Measurements from ENCODE around the gene SUPT5H. TPM values are rescaled to one million over a fixed set of nuclear protein-coding genes. Genes with fewer than 3 reads are reported as not detected.

SUPT5H gene
- total RNA-seq, 1 experiment from 2014 or later = 158 TPM

DNA sequence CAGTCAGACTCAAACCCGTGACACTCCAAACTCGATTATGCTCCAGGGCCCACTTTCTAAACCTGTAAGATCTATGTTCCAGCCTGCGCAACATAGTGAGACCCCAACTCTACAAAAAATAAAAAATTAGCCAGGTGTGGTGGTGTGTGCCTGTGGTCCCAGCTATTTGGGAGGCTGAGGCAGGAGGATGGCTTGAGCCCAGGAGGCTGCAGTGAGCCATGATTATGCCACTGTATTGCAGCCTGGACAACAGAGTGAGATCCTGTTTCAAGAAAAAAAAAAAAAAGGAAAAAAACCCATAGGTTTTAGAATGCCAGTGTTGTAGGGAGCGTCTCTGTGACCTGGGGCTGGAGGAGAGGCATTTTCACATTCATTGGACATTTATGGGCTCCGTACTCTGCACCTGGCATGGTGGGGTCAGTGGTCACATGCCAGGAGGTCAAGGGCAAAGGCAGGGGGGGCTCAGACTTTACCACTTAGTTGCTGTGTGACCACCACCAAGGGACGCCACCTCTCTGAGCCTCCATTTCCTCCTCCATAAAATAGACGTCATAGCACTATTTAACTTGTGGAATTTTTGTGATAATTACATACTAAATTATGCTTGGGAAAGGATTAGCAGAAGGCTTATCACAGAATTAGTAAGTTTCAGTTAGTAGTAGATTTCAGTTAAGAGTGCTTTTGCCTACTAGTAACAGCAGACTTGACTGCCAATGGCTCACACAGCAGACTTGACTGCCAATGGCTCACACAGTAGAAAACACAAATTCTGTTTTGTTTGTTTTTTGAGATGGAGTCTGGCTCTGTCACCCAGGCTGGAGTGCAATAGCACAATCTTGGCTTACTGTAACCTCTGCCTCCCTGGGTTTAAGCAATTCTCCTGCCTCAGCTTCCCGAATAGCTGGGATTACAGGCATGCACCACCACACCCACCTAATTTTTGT, 75.4 kb downstream of the SUPT5H start:
- no peak overlapping the region for H3K27ac Mint-ChIP-seq (ENCODE audit: unreplicated experiment)
- no peaks in the 10 kb centered on the region for H3K4me1 Mint-ChIP-seq (ENCODE audit: low read depth, unreplicated experiment)
- CTCF ChIA-PET = interaction anchor here (0.7 kb wide), 1 partner anchor 1040 kb away, joined by 4 read pairs; no protein-coding TSS in a partner anchor
- peaks cover 36% of the 10 kb centered on the region for H3K27me3 Mint-ChIP-seq (ENCODE audit: unreplicated experiment)
- no peaks in the 10 kb centered on the region for H3K9me3 Mint-ChIP-seq (ENCODE audit: low read depth, unreplicated experiment)
- H3K4me3 Mint-ChIP-seq (ENCODE audit: low read depth, unreplicated experiment) = no peak overlapping the region
- no peak for TF ChIP-seq CTCF (IDR thresholded peaks at IDR 0.05; ENCODE audit: unreplicated experiment)
- DNase-seq = no peak
- intact Hi-C loops (cut with micrococcal nuclease; ENCODE audit: unreplicated experiment) = no loop called here
- H3K36me3 Mint-ChIP-seq (ENCODE audit: insufficient read depth, unreplicated experiment) = no peaks in the 10 kb centered on the region
- no TSS peak for BruUV-seq (replicated peaks)

- CTCF ChIA-PET = interaction anchor here (0.7 kb wide), 1 partner anchor 9 kb away, joined by 5 read pairs; no protein-coding TSS in a partner anchor
- H3K36me3 Mint-ChIP-seq (ENCODE audit: insufficient read depth, unreplicated experiment) = no peaks in the 10 kb centered on the region
- no peak overlapping the region for H3K4me3 Mint-ChIP-seq (ENCODE audit: low read depth, unreplicated experiment)
- no peak for TF ChIP-seq CTCF (IDR thresholded peaks at IDR 0.05; ENCODE audit: unreplicated experiment)
- no TSS peak for BruUV-seq (replicated peaks)
- no peak overlapping the region for H3K27ac Mint-ChIP-seq (ENCODE audit: unreplicated experiment)
- intact Hi-C loops (cut with micrococcal nuclease; ENCODE audit: unreplicated experiment) = no loop called here
- H3K4me1 Mint-ChIP-seq (ENCODE audit: low read depth, unreplicated experiment) = no peaks in the 10 kb centered on the region
- H3K9me3 Mint-ChIP-seq (ENCODE audit: low read depth, unreplicated experiment) = no peaks in the 10 kb centered on the region
- no peaks in the 10 kb centered on the region for H3K27me3 Mint-ChIP-seq (ENCODE audit: unreplicated experiment)
- no peak for DNase-seq
Observed at GRCh38 chr19:39524495-39524894, 79.1 kb downstream of the SUPT5H start.

DNA sequence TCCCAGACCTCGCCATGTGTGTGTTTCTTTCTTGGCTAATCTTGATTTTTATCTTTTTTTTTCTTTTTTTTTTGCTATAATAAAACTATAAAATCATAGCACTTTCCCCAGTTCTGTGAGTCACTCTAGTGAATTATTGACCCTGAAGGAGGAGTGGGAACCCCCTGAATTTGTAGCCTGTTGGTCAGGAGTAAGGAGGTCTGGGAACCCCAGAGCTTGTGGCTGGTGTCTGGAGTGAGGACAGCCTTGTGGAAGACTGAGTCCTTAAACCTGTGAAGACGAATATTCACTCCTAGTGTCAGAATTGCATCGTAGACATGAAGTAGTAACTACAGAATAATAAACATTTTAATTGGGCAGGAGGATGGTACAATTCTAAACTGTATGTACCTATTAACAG, 79.8 kb downstream of the SUPT5H start:
- intact Hi-C loops (cut with micrococcal nuclease; ENCODE audit: unreplicated experiment) = loop anchor here (5.0 kb wide), 1 partner anchor 373 kb away; no protein-coding TSS in a partner anchor
- TF ChIP-seq CTCF (IDR thresholded peaks at IDR 0.05; ENCODE audit: unreplicated experiment) = no peak
- Mint-ChIP-seq H3K4me3 (ENCODE audit: low read depth, unreplicated experiment) (no peak overlapping the region), H3K27ac (ENCODE audit: unreplicated experiment) (no peak overlapping the region), H3K4me1 (ENCODE audit: low read depth, unreplicated experiment) (no peaks in the 10 kb centered on the region), H3K9me3 (ENCODE audit: low read depth, unreplicated experiment) (no peaks in the 10 kb centered on the region), H3K27me3 (ENCODE audit: unreplicated experiment) (no peaks in the 10 kb centered on the region), H3K36me3 (ENCODE audit: insufficient read depth, unreplicated experiment) (no peaks in the 10 kb centered on the region)
- CTCF ChIA-PET = interaction anchor here (0.7 kb wide), 1 partner anchor 9 kb away, joined by 5 read pairs; no protein-coding TSS in a partner anchor
- no peak for DNase-seq
- no TSS peak for BruUV-seq (replicated peaks)

Small RNAs within 50 kb of the gene (microRNA-seq; reads per million reads assigned to microRNA genes)
- not detected for gene MIR4530

Other genes starting within 250 kb of the SUPT5H start
- 2.0 and 2.1 TPM in 2 replicates for gene NCCRP1, start 248.6 kb upstream of the SUPT5H start, total RNA-seq (2022)
- not detected in 2 replicates for gene SYCN, start 241.3 kb upstream of the SUPT5H start, total RNA-seq (2022)
- gene IFNL3, start 200.6 kb upstream of the SUPT5H start, total RNA-seq (2022) = not detected in 2 replicates
- not detected in 2 replicates for gene IFNL4, start 196.7 kb upstream of the SUPT5H start, total RNA-seq (2022)
- gene IFNL2, start 177.2 kb upstream of the SUPT5H start, total RNA-seq (2022) = not detected in 2 replicates
- gene IFNL1, start 149.2 kb upstream of the SUPT5H start, total RNA-seq (2022) = 1.0 and 1.1 TPM in 2 replicates
- 4.0 and 5.6 TPM in 2 replicates for gene LRFN1, start 124.7 kb upstream of the SUPT5H start, total RNA-seq (2022)
- gene GMFG, start 109.5 kb upstream of the SUPT5H start, total RNA-seq (2022) = not detected in 2 replicates
- gene SAMD4B, start 103.2 kb upstream of the SUPT5H start, total RNA-seq (2022) = 214 and 237 TPM in 2 replicates
- gene PAF1, start 54.5 kb upstream of the SUPT5H start, total RNA-seq (2022) = 64.3 and 72.7 TPM in 2 replicates
- 56.8 and 66.6 TPM in 2 replicates for gene MED29, start 54.2 kb upstream of the SUPT5H start, total RNA-seq (2022)
- gene ZFP36, start 38.7 kb upstream of the SUPT5H start, total RNA-seq (2022) = 70.8 and 107 TPM in 2 replicates
- 64.1 and 65.3 TPM in 2 replicates for gene PLEKHG2, start 32.9 kb upstream of the SUPT5H start, total RNA-seq (2022)
- gene RPS16, start 9.6 kb upstream of the SUPT5H start, total RNA-seq (2022) = 1,912 and 1,929 TPM in 2 replicates
- gene TIMM50, start 35.3 kb downstream of the SUPT5H start, total RNA-seq (2022) = 110 and 116 TPM in 2 replicates
- 0.19 and 0.42 TPM in 2 replicates for gene DLL3, start 53.4 kb downstream of the SUPT5H start, total RNA-seq (2022)
- not detected in 2 replicates for gene SELENOV, start 69.6 kb downstream of the SUPT5H start, total RNA-seq (2022)
- 2.4 and 3.3 TPM in 2 replicates for gene EID2B, start 87.3 kb downstream of the SUPT5H start, total RNA-seq (2022)
- gene EID2, start 94.6 kb downstream of the SUPT5H start, total RNA-seq (2022) = 14.6 and 17.5 TPM in 2 replicates
- gene LGALS13, start 156.9 kb downstream of the SUPT5H start, total RNA-seq (2022) = not detected in 2 replicates
- not detected in 2 replicates for gene LGALS16, start 210.3 kb downstream of the SUPT5H start, total RNA-seq (2022)